ENCODE measurements around the gene OSBPL2.

DNA sequence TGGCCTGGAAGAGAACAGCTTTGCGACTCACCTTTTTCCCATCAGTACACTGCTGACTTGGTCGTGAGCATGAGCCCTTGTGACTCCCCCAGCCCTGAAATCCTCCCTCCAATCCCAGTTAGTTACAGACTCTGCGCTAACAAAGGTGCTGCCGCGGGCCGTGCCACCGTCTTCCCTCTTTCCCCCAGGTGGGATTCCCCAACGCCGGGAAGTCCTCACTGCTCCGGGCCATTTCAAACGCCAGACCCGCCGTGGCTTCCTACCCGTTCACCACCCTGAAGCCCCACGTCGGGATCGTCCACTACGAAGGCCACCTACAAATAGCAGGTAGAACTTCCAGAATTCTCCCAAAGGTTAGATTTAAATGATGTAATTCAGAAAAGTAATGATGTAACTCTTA lies 39.4 kb upstream of the OSBPL2 start:
- TF ChIP-seq, protein P1, sequence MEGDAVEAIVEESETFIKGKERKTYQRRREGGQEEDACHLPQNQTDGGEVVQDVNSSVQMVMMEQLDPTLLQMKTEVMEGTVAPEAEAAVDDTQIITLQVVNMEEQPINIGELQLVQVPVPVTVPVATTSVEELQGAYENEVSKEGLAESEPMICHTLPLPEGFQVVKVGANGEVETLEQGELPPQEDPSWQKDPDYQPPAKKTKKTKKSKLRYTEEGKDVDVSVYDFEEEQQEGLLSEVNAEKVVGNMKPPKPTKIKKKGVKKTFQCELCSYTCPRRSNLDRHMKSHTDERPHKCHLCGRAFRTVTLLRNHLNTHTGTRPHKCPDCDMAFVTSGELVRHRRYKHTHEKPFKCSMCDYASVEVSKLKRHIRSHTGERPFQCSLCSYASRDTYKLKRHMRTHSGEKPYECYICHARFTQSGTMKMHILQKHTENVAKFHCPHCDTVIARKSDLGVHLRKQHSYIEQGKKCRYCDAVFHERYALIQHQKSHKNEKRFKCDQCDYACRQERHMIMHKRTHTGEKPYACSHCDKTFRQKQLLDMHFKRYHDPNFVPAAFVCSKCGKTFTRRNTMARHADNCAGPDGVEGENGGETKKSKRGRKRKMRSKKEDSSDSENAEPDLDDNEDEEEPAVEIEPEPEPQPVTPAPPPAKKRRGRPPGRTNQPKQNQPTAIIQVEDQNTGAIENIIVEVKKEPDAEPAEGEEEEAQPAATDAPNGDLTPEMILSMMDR (IDR thresholded peaks at IDR 0.05): no peak
- TF ChIP-seq POLR2A (IDR thresholded peaks at IDR 0.05): no peak
